Thoracic aorta (tissue), 2 donors: Measurements from ENCODE around the gene ST6GALNAC6. TPM values are rescaled to one million over a fixed set of nuclear protein-coding genes. Genes with fewer than 3 reads are reported as not detected.

Experiments used
- ATAC-seq: fragments of 150-250 bp; one replicate; pipeline ENCODE4 v1.8.0; 2017; ENCODE audit warnings: low read depth; ENCODE audit not compliant: insufficient number of reproducible peaks, low FRiP score
- DNase-seq: peaks from one replicate; pipeline ENCODE4 v3.0.0-alpha.2; 2020; ENCODE audit warnings: low spot score
- H3K27ac ChIP-seq, 2 donors: fragments of 200-600 bp; sonication (generic); 1 replicate in 1 of 2; 2 replicates in 1 of 2; pipeline ENCODE4 v1.5.1; 2016; ENCODE audit warnings: mild to moderate bottlenecking in 2 of 2, moderate library complexity in 2 of 2
- H3K27me3 ChIP-seq: fragments of 200-600 bp; sonication (generic); replicated peaks from 2 replicates; pipeline ENCODE4 v1.6.0; 2016; ENCODE audit warnings: mild to moderate bottlenecking; ENCODE audit not compliant: insufficient read depth
- H3K36me3 ChIP-seq: fragments of 200-600 bp; sonication (generic); one replicate; pipeline ENCODE4 v1.5.1; 2016
- H3K4me1 ChIP-seq, 2 donors: fragments of 200-600 bp; sonication (generic); 1 replicate in 1 of 2; 2 replicates in 1 of 2; pipeline versions ENCODE4 v1.5.1 to v1.6.0; 2016; ENCODE audit warnings: low read depth in 2 of 2, mild to moderate bottlenecking in 1 of 2; ENCODE audit not compliant: control insufficient read depth in 1 of 2
- H3K4me3 ChIP-seq: fragments of 200-600 bp; sonication (generic); 2 replicates; pipeline ENCODE4 v1.5.1; 2016; ENCODE audit warnings: mild to moderate bottlenecking
- H3K9me3 ChIP-seq: fragments of 200-600 bp; sonication (generic); 2 replicates; pipeline ENCODE4 v1.5.1; 2016
- CTCF ChIP-seq: fragments of 200-600 bp; sonication (generic); IDR thresholded peaks from one replicate; pipeline ENCODE4 v1.5.1; 2019; ENCODE audit warnings: antibody characterized with exemption
- total RNA-seq, 2 donors: library from RNA; depleted of rRNA; stranded (reverse); fragments of >200 nt; gene quantifications; one replicate each; pipeline versions ENCODE4 v1.1.0 to v1.2.3, GENCODE V29; 2016

The ST6GALNAC6 gene
- total RNA-seq, 2 donors from 2014 or later = 140 to 221 TPM

DNA sequence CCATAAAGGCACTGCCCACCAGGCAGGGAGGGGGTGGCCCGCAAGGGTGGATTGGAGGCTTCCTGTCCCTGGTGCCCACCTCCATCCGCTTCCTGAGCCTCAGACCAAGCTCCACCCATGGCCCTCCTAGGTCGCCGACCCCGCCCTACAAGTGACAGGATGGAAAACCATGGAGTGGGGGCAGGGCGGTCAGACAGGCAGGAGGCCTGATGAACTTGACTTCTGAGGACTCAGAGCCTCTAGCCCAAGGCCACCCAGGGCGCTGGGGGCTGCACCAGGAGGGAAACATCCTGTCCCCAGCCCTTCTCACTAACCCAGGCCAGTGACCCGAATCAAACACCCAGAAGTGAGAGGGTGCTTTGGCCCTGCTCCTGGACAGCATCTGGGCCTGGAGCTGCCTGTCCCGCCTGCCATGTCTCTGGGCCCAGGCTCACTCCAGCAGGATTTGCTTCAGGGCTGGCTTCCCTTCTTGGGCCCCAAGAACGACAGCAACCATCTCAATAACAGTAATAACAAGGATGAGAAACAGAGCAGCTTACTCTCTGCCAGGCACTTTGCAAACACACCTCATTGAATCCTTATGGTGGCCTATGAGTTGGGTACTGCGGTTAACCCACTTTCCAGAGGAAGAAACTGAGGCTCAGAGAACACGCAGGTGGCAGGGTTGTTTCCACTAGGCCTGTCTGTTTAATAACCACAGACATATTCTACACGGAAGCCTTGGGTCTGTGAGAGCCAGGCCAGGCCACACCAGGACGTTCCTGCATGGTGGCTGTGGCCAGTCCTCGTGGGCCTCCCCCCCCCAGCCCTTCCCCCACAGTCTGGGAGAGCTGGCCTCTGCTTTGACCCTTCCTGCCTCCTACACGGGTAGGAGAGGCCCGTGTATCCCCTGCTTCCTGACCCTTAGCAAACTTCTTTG is 4.4 kb upstream of the ST6GALNAC6 start:
- Histone ChIP-seq H3K9me3 (no peaks in the 10 kb centered on the region), H3K4me1 (peaks cover 40 to 51% of the 10 kb centered on the region in 2 donors), H3K27me3 (no peaks in the 10 kb centered on the region), H3K27ac (peak overlapping the region; percentile 87 to 92), H3K36me3 (peaks cover 8% of the 10 kb centered on the region), H3K4me3 (no peak overlapping the region)
- no peak for ATAC-seq
- no peak for DNase-seq
- no peak for TF ChIP-seq CTCF

DNA sequence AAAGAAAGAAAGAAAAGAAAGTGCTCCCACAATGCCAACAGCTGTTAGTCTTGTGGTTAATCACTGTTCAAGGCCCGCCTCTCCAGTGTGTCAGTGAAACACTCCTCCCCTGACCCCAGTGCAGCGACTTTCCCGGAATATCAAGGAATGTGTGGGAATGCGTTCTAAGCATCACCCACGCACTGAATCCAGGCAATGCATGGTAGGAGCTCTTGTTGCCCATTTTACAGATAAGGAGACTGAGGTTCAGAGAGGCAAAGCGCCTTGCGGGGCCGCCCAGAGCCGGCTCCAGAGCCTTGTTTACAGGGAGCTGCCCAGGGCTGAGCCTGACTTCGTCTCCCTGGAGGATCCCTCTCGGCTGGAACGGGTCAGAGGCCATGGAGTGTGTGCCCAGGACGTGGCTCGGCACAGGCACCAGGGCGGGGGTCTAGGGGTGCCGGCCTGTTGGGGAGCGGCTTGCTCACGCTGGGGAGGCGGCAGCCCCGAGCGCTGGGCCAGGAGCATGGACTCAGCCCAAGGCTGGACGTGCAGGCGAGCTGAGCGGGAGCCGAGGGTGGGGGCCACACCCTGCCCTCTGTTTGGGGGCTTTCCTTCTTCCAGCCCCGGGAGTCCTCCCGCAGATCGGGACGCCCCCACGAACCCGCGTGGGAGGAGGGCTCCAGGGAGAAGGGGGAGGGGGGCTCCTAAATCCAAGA is 823 bp downstream of the ST6GALNAC6 start:
- no peak for TF ChIP-seq CTCF
- ATAC-seq = no peak
- H3K9me3 ChIP-seq = no peaks in the 10 kb centered on the region
- peak; percentile 68 for DNase-seq
- H3K36me3 ChIP-seq = peaks cover 28% of the 10 kb centered on the region
- peak overlapping the region; percentile 95 for H3K27ac ChIP-seq
- H3K27me3 ChIP-seq = no peaks in the 10 kb centered on the region
- peaks cover 19 to 38% of the 10 kb centered on the region in 2 donors for H3K4me1 ChIP-seq
- peak overlapping the region; percentile 99 for H3K4me3 ChIP-seq

GRCh38 chr9:127897193-127897692 is 2.2 kb downstream of the ST6GALNAC6 start:
- Histone ChIP-seq H3K27me3 (no peaks in the 10 kb centered on the region), H3K27ac (peak overlapping the region; percentile 95), H3K4me1 (peaks cover 13 to 32% of the 10 kb centered on the region in 2 donors), H3K9me3 (no peaks in the 10 kb centered on the region), H3K36me3 (peaks cover 41% of the 10 kb centered on the region), H3K4me3 (peak overlapping the region; percentile 99)
- ATAC-seq (peak; percentile 71), DNase-seq (no peak)
- TF ChIP-seq CTCF = no peak

- Histone ChIP-seq H3K4me3 (peak overlapping the region; percentile 99), H3K9me3 (no peaks in the 10 kb centered on the region), H3K27ac (peak overlapping the region; percentile 75 to 95), H3K36me3 (peaks cover 41% of the 10 kb centered on the region), H3K27me3 (no peaks in the 10 kb centered on the region), H3K4me1 (peaks cover 13 to 32% of the 10 kb centered on the region in 2 donors)
- peak; percentile 1 for ATAC-seq
- no peak for DNase-seq
- no peak for TF ChIP-seq CTCF
Measured at GRCh38 chr9:127896395-127897192, 2.8 kb downstream of the ST6GALNAC6 start.
